ACC112 (cell line): ENCODE data around the gene PHLDA1.

ENCODE experiments used
- H2AFZ ChIP-seq: fragments of 200-600 bp; sonication (generic); one replicate; pipeline ENCODE4 v1.6.0; 2017; ENCODE audit warnings: antibody characterized with exemption, low read length; ENCODE audit not compliant: unreplicated experiment
- H3K27ac ChIP-seq: fragments of 200-600 bp; sonication (generic); 2 replicates; pipeline ENCODE4 v1.5.1; 2014; ENCODE audit warnings: low read depth, mild to moderate bottlenecking, antibody characterized with exemption, low read length, moderate library complexity
- H3K27me3 ChIP-seq: fragments of 200-600 bp; sonication (generic); 2 replicates; pipeline ENCODE4 v1.6.1; 2014; ENCODE audit warnings: mild to moderate bottlenecking, antibody characterized with exemption, low read length, moderate library complexity, mixed read lengths; ENCODE audit not compliant: insufficient read depth
- H3K36me3 ChIP-seq: fragments of 200-600 bp; sonication (generic); 2 replicates; pipeline ENCODE4 v1.6.1; 2016; ENCODE audit warnings: mild to moderate bottlenecking, antibody characterized with exemption, low read length, moderate library complexity, mixed read lengths; ENCODE audit not compliant: insufficient read depth
- H3K4me1 ChIP-seq: fragments of 200-600 bp; sonication (generic); one replicate; pipeline ENCODE4 v1.6.1; 2016; ENCODE audit warnings: low read length, mixed read lengths; ENCODE audit not compliant: insufficient read depth, unreplicated experiment, control insufficient read depth
- H3K4me3 ChIP-seq: fragments of 200-600 bp; sonication (generic); 2 replicates; pipeline ENCODE4 v1.5.1; 2014; ENCODE audit warnings: mild to moderate bottlenecking, low read depth, low read length
- H3K79me2 ChIP-seq: fragments of 200-600 bp; sonication (generic); one replicate; pipeline ENCODE4 v1.6.0; 2016; ENCODE audit warnings: low read length; ENCODE audit not compliant: control insufficient read depth, unreplicated experiment, insufficient read depth

The PHLDA1 gene

GRCh38 chr12:76064904-76065303, 33.3 kb upstream of the PHLDA1 start:
- H2AFZ ChIP-seq = no peak overlapping the region
- peaks cover 62% of the 10 kb centered on the region for H3K36me3 ChIP-seq
- peaks cover 98% of the 10 kb centered on the region for H3K79me2 ChIP-seq
- H3K4me1 ChIP-seq = peaks cover 15% of the 10 kb centered on the region
- no peak overlapping the region for H3K27ac ChIP-seq
- H3K27me3 ChIP-seq = no peaks in the 10 kb centered on the region
- H3K4me3 ChIP-seq = no peak overlapping the region

- H3K4me3 ChIP-seq = no peak overlapping the region
- H3K27me3 ChIP-seq = no peaks in the 10 kb centered on the region
- H2AFZ ChIP-seq = no peak overlapping the region
- no peak overlapping the region for H3K27ac ChIP-seq
- peaks cover 44% of the 10 kb centered on the region for H3K36me3 ChIP-seq
- no peaks in the 10 kb centered on the region for H3K4me1 ChIP-seq
- H3K79me2 ChIP-seq = peaks cover 66% of the 10 kb centered on the region
Measured at GRCh38 chr12:76060111-76060510, 28.5 kb upstream of the PHLDA1 start.

GRCh38 chr12:76057326-76057725, 25.8 kb upstream of the PHLDA1 start:
- peaks cover 38% of the 10 kb centered on the region for H3K79me2 ChIP-seq
- H2AFZ ChIP-seq = no peak overlapping the region
- H3K27ac ChIP-seq = no peak overlapping the region
- H3K27me3 ChIP-seq = no peaks in the 10 kb centered on the region
- no peak overlapping the region for H3K4me3 ChIP-seq
- no peaks in the 10 kb centered on the region for H3K4me1 ChIP-seq
- H3K36me3 ChIP-seq = peaks cover 51% of the 10 kb centered on the region

GRCh38 chr12:76055393-76055792, 23.8 kb upstream of the PHLDA1 start:
- H3K27ac ChIP-seq = no peak overlapping the region
- no peaks in the 10 kb centered on the region for H3K4me1 ChIP-seq
- H2AFZ ChIP-seq = no peak overlapping the region
- peaks cover 19% of the 10 kb centered on the region for H3K79me2 ChIP-seq
- H3K27me3 ChIP-seq = no peaks in the 10 kb centered on the region
- no peak overlapping the region for H3K4me3 ChIP-seq
- peaks cover 50% of the 10 kb centered on the region for H3K36me3 ChIP-seq

- Histone ChIP-seq H3K4me3 (no peak overlapping the region), H2AFZ (no peak overlapping the region), H3K4me1 (no peaks in the 10 kb centered on the region), H3K79me2 (no peaks in the 10 kb centered on the region), H3K27me3 (no peaks in the 10 kb centered on the region), H3K36me3 (peaks cover 59% of the 10 kb centered on the region), H3K27ac (no peak overlapping the region)
Measured at GRCh38 chr12:76049575-76050251, 18.1 kb upstream of the PHLDA1 start.

- H3K4me1 ChIP-seq = no peaks in the 10 kb centered on the region
- no peak overlapping the region for H3K27ac ChIP-seq
- peaks cover 52% of the 10 kb centered on the region for H3K36me3 ChIP-seq
Measured at GRCh38 chr12:76047742-76048141, 16.2 kb upstream of the PHLDA1 start.

GRCh38 chr12:76047060-76047459, 15.5 kb upstream of the PHLDA1 start:
- H3K79me2 ChIP-seq = no peaks in the 10 kb centered on the region
- H3K36me3 ChIP-seq = peaks cover 51% of the 10 kb centered on the region
- no peak overlapping the region for H3K27ac ChIP-seq
- H3K4me3 ChIP-seq = no peak overlapping the region
- no peaks in the 10 kb centered on the region for H3K4me1 ChIP-seq
- H3K27me3 ChIP-seq = no peaks in the 10 kb centered on the region
- H2AFZ ChIP-seq = no peak overlapping the region

More at GRCh38 chr12:76047742-76048141, 16.2 kb upstream of the PHLDA1 start:
- no peaks in the 10 kb centered on the region for H3K79me2 ChIP-seq
- no peak overlapping the region for H2AFZ ChIP-seq
- H3K4me3 ChIP-seq = no peak overlapping the region
- H3K27me3 ChIP-seq = no peaks in the 10 kb centered on the region

GRCh38 chr12:76043377-76043776, 11.8 kb upstream of the PHLDA1 start:
- Histone ChIP-seq H3K4me3 (no peak overlapping the region), H3K36me3 (peaks cover 31% of the 10 kb centered on the region), H2AFZ (no peak overlapping the region), H3K4me1 (peaks cover 9% of the 10 kb centered on the region), H3K27me3 (no peaks in the 10 kb centered on the region), H3K27ac (no peak overlapping the region), H3K79me2 (no peaks in the 10 kb centered on the region)

- H3K27me3 ChIP-seq = no peaks in the 10 kb centered on the region
- H3K79me2 ChIP-seq = no peaks in the 10 kb centered on the region
- no peak overlapping the region for H2AFZ ChIP-seq
- peaks cover 23% of the 10 kb centered on the region for H3K36me3 ChIP-seq
- no peak overlapping the region for H3K4me3 ChIP-seq
- H3K4me1 ChIP-seq = peaks cover 20% of the 10 kb centered on the region
- H3K27ac ChIP-seq = no peak overlapping the region
Measured at GRCh38 chr12:76042147-76042546, 10.6 kb upstream of the PHLDA1 start.

GRCh38 chr12:76041406-76041805, 9.8 kb upstream of the PHLDA1 start:
- H2AFZ ChIP-seq = no peak overlapping the region
- no peak overlapping the region for H3K27ac ChIP-seq
- H3K4me1 ChIP-seq = peaks cover 20% of the 10 kb centered on the region
- H3K79me2 ChIP-seq = no peaks in the 10 kb centered on the region
- H3K36me3 ChIP-seq = peaks cover 17% of the 10 kb centered on the region
- H3K27me3 ChIP-seq = no peaks in the 10 kb centered on the region
- H3K4me3 ChIP-seq = no peak overlapping the region

GRCh38 chr12:76040461-76040860, 8.9 kb upstream of the PHLDA1 start:
- Histone ChIP-seq H3K4me3 (no peak overlapping the region), H3K36me3 (peaks cover 17% of the 10 kb centered on the region), H3K4me1 (peaks cover 27% of the 10 kb centered on the region), H3K27ac (no peak overlapping the region), H3K27me3 (no peaks in the 10 kb centered on the region), H2AFZ (no peak overlapping the region), H3K79me2 (no peaks in the 10 kb centered on the region)
